Suprapubic skin (tissue), 4 donors: Measurements from ENCODE around the gene GDPD2. TPM values are rescaled to one million over a fixed set of nuclear protein-coding genes. Genes with fewer than 3 reads are reported as not detected.

Experiments
- DNase-seq, 2 donors: peaks; one replicate each; pipeline ENCODE4 v3.0.0-alpha.2; 2019; ENCODE audit warnings: low spot score in 2 of 2
- H3K27ac ChIP-seq: fragments of 200-600 bp; sonication (generic); one replicate; pipeline ENCODE4 v1.5.1; 2019
- H3K27me3 ChIP-seq: fragments of 200-600 bp; sonication (generic); one replicate; pipeline ENCODE4 v1.5.1; 2019
- H3K36me3 ChIP-seq: fragments of 200-600 bp; sonication (generic); one replicate; pipeline ENCODE4 v1.5.1; 2019
- H3K4me1 ChIP-seq: fragments of 200-600 bp; sonication (generic); one replicate; pipeline ENCODE4 v1.5.1; 2019
- H3K4me3 ChIP-seq: fragments of 200-600 bp; sonication (generic); one replicate; pipeline ENCODE4 v1.5.1; 2019; ENCODE audit warnings: mild to moderate bottlenecking
- H3K9me3 ChIP-seq: fragments of 200-600 bp; sonication (generic); one replicate; pipeline ENCODE4 v1.5.1; 2019
- EP300 ChIP-seq: sonication (generic); formaldehyde crosslinking; IDR thresholded peaks from one replicate; pipeline ENCODE4 v1.6.1; 2017; ENCODE audit warnings: antibody characterized with exemption
- POLR2A ChIP-seq, 2 donors: fragments of 450-650 bp; IDR thresholded peaks; one replicate each; pipeline ENCODE4 v1.6.1; 2017; ENCODE audit warnings: antibody characterized with exemption in 2 of 2, mild to moderate bottlenecking in 2 of 2, moderate library complexity in 2 of 2
- POLR2AphosphoS5 ChIP-seq, 3 donors: sonication (generic); formaldehyde crosslinking; IDR thresholded peaks; one replicate each; pipeline ENCODE4 v1.6.1; 2017; ENCODE audit warnings: antibody characterized with exemption in 3 of 3
- WGBS: methylation state at CpG from one replicate; pipeline ENCODE4 v1.1.5; 2018; 5-methylcytosine and 5-hydroxymethylcytosine counted together
- total RNA-seq, 4 donors: library from RNA; depleted of rRNA; stranded (reverse); fragments of >200 nt; gene quantifications; one replicate each; pipeline ENCODE4 v1.1.0, GENCODE V29; 2016
- TF ChIP-seq, protein P1 (sequence below), 2 donors: fragments of 200-600 bp in 1 of 2; fragments of 450-650 bp in 1 of 2; sonication (generic) in 1 of 2; IDR thresholded peaks; one replicate each; pipeline ENCODE4 v1.5.1; 2016 to 2019; ENCODE audit warnings: antibody characterized with exemption in 2 of 2, mild to moderate bottlenecking in 1 of 2, moderate library complexity in 1 of 2

GDPD2 gene
- total RNA-seq, 4 donors from 2014 or later = 15.8 to 68.7 (median 44.7) TPM

DNA sequence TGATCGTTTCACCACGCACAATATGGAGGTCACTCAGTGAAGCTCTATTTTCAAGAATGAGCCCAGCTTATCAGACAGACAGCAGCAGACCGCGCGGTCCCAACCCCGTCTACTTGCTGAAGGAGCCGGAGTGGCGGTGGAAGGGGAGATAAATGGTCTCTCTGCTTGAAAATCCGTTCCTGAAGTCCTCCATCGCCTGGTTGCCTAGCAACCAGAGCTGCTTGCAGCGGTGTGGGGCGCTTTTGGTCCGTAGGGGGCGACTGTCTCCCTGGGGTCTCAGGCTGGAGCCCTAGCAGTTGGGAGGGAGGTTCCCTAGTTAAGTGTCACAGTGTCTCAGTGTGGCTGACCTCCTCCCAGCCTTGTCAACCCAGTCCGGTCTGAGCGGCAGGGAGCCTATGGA is 13.2 kb downstream of the GDPD2 start:
- Histone ChIP-seq H3K4me3 (no peak overlapping the region), H3K4me1 (peaks cover 9% of the 10 kb centered on the region), H3K9me3 (no peaks in the 10 kb centered on the region), H3K27me3 (no peaks in the 10 kb centered on the region), H3K36me3 (no peaks in the 10 kb centered on the region), H3K27ac (no peak overlapping the region)
- WGBS = 46% methylated on average over 16 of the region's 16 CpGs
- no peak for DNase-seq
- TF ChIP-seq POLR2A (IDR thresholded peaks at IDR 0.05) (no peak), POLR2AphosphoS5 (IDR thresholded peaks at IDR 0.05) (no peak), EP300 (no peak)
- TF ChIP-seq, protein P1, sequence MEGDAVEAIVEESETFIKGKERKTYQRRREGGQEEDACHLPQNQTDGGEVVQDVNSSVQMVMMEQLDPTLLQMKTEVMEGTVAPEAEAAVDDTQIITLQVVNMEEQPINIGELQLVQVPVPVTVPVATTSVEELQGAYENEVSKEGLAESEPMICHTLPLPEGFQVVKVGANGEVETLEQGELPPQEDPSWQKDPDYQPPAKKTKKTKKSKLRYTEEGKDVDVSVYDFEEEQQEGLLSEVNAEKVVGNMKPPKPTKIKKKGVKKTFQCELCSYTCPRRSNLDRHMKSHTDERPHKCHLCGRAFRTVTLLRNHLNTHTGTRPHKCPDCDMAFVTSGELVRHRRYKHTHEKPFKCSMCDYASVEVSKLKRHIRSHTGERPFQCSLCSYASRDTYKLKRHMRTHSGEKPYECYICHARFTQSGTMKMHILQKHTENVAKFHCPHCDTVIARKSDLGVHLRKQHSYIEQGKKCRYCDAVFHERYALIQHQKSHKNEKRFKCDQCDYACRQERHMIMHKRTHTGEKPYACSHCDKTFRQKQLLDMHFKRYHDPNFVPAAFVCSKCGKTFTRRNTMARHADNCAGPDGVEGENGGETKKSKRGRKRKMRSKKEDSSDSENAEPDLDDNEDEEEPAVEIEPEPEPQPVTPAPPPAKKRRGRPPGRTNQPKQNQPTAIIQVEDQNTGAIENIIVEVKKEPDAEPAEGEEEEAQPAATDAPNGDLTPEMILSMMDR (IDR thresholded peaks at IDR 0.05) = no peak

DNA sequence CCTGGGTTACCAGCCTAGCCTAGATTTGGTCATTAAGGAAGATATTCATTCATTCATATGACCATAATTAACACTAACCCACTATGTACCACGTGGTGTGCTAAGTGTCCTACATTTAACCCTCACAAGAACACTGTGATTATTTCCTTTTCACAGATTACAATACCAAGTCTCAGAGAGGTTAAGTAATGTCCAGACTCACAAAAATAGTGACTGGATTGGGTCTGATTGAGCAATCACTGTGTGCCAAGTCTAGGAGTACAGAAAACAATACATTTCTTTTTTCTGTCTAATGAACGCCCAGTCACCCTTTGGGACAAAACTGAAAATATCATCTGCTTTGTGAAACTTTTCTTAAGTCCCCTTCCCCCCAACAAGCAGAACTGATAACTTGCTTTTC is 13.9 kb downstream of the GDPD2 start:
- WGBS = 34% methylated on average over 2 of the region's 2 CpGs
- no peaks in the 10 kb centered on the region for H3K36me3 ChIP-seq
- H3K27ac ChIP-seq = no peak overlapping the region
- no peak for DNase-seq
- H3K4me3 ChIP-seq = no peak overlapping the region
- H3K9me3 ChIP-seq = no peaks in the 10 kb centered on the region
- no peak for TF ChIP-seq EP300
- TF ChIP-seq POLR2A (IDR thresholded peaks at IDR 0.05) = no peak
- TF ChIP-seq, protein P1 (IDR thresholded peaks at IDR 0.05) = no peak
- H3K27me3 ChIP-seq = no peaks in the 10 kb centered on the region
- H3K4me1 ChIP-seq = peaks cover 9% of the 10 kb centered on the region

DNA sequence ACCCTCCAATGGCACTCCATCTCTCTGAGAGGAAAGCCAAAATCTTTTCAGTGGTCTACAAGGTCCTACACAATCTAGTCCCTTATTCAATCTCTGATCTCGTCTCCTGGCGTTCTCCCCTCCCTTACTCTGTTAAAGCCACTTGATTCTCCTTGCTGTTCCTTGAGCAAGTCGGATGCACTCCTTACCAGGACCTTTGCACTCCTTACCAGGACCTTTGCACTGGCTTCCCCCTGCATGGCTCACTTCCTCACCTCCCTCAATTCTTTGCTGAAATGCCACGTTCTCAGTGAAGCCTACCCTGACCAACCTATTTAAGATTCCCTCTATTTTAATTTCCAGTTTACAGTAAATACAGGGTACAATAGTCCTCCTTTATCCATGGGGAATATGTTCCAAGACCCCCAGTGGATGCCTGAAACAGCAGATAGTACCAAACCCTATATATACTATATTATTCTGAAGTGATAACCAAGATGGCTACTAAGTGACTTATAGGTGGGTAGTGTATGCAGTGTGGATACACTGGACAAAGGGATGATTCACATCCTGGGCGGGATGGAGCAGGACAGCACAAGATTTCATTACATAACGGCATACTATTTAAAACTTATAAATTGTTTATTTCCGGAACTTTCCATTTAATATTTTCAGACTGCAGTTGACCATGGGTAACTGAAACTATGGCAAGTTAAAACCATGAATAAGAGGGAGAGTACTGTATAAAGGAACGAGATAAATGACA is 15.0 kb downstream of the GDPD2 start:
- Histone ChIP-seq H3K4me1 (peaks cover 6% of the 10 kb centered on the region), H3K36me3 (no peaks in the 10 kb centered on the region), H3K9me3 (no peaks in the 10 kb centered on the region), H3K4me3 (no peak overlapping the region), H3K27me3 (no peaks in the 10 kb centered on the region), H3K27ac (no peak overlapping the region)
- 67% methylated on average over 8 of the region's 8 CpGs for whole genome bisulfite sequencing
- no peak for DNase-seq
- TF ChIP-seq, protein P1 (IDR thresholded peaks at IDR 0.05) = no peak
- TF ChIP-seq EP300 (no peak), POLR2A (IDR thresholded peaks at IDR 0.05) (no peak), POLR2AphosphoS5 (IDR thresholded peaks at IDR 0.05) (no peak)

DNA sequence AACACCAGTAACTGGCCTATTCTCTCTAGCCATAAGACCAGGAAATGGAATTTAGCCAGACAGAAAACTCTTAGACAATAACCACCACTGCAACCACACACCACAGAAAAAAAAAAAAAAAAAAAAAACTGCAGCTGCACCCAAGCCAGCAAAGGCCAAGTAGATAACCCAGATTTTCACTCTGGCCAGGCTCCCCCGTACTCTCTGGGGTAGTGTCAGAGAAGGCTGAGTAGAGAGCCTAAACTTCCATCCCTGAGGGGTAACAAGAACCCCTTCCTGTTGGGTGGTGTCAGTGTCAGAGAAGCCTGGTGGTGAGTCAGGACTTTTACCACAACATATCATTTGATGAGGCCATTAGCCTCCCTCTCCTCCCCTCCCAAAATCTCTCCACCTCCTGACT is 15.9 kb downstream of the GDPD2 start:
- H3K27me3 ChIP-seq = peaks cover under 1% of the 10 kb centered on the region
- TF ChIP-seq POLR2AphosphoS5 (IDR thresholded peaks at IDR 0.05) (no peak), EP300 (no peak), POLR2A (IDR thresholded peaks at IDR 0.05) (no peak)
- TF ChIP-seq, protein P1 (IDR thresholded peaks at IDR 0.05) = no peak
- DNase-seq = no peak

DNA sequence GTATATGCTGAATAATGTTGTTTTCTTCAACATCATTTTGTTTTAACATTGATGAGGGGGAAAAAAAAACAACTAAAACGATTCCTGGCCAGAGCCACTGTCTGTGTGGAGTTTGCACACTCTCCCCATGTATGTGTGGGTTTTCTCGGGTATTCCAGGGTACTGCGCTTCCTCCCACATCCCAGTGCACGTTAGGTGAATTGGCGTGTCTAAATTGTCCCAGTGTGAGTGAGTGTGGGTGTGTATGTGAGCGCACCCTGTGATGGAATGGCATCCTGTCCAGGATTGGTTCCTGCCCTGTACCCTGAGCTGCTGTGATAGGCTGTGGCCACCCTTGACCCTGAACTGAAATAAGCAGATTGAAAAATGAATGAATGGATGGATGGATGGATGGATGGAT is 19.1 kb downstream of the GDPD2 start:
- H3K4me1 ChIP-seq = peaks cover 5% of the 10 kb centered on the region
- no peak overlapping the region for H3K27ac ChIP-seq
- no peaks in the 10 kb centered on the region for H3K9me3 ChIP-seq
- no peaks in the 10 kb centered on the region for H3K36me3 ChIP-seq
- peaks cover 20% of the 10 kb centered on the region for H3K27me3 ChIP-seq
- H3K4me3 ChIP-seq = no peak overlapping the region
- no peak for DNase-seq
- 63% methylated on average over 6 of the region's 6 CpGs for WGBS
- no peak for TF ChIP-seq POLR2A (IDR thresholded peaks at IDR 0.05)
- TF ChIP-seq EP300 = no peak
- TF ChIP-seq POLR2AphosphoS5 (IDR thresholded peaks at IDR 0.05) = no peak
- TF ChIP-seq, protein P1 (IDR thresholded peaks at IDR 0.05) = no peak

More for the DNA sequence above, 15.9 kb downstream of the GDPD2 start:
- 35% methylated on average over 1 of the region's 1 CpG for WGBS
- Histone ChIP-seq H3K4me3 (no peak overlapping the region), H3K36me3 (no peaks in the 10 kb centered on the region), H3K9me3 (no peaks in the 10 kb centered on the region), H3K4me1 (peaks cover 6% of the 10 kb centered on the region), H3K27ac (no peak overlapping the region)
